ENCODE data around the gene B4GALT2.

Gene B4GALT2

DNA sequence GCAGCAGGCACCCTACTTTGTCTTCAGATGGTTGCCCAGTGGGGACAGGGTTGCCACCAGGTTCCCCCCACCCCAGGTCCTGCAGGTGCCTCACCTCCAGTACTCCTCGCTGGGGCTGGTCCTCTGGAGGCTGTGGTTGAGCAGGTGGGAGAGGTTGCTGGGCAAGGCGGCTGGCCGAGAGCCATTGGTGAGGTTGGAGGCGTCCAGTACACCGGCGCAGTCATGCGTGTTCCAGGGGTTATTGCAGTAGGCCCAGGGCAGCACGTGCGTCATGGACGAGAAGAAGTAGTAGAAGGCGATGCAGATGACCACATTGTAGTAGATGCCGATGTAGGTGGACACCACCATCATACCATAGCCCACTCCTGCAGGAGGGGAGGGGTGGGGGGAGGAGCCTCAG is 29.2 kb downstream of the B4GALT2 start:
- DNase-seq = no peak

DNA sequence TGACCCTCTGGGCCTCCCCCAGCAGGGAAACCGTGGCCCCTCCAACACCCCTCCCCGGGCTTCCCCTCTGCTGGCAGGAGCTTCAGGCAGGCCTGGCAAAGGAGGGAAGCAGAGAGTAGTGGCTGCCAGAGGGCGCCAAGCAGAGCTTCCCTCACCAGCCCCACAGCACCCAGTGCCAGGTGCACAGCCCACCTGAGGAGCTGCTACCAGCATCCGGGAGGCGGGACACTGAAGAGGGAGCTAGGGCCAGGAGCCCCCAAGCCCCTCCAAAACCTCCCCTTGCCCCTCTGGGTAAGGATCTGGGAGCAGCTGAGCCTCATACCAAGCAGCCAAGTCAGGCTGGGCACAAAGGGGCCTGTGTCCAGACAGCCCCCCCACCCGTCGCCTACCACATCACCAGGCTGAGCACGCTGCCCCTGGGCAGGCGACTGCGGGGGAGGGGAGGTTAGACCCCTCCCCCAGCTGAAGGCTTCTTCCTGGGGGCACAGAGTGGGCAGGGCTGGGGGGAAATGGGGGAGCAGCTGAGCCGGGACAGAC is 32.0 kb downstream of the B4GALT2 start:
- DNase-seq = no peak

DNA sequence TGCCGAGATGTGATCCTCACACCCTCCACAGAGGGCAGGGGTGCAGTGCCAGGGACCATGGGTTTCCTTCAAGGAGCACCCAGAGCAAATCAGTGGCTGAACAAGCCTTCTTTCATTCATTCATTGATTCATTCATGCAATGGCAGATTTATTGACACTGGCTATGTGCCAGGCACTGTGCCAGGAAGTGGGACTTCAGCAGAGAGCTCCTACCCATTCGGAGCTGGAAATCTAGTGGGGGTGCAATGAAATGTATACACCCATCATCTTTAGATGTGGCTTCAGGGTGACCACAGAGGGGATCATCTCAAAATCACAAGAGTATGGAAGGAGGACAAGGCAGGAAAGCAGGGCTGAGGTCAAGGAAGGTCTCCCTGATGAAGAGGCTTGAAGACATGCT is 33.4 kb downstream of the B4GALT2 start:
- DNase-seq = no peak

- no peak for DNase-seq
Observed at GRCh38 chr1:44012941-44013609, 34.1 kb downstream of the B4GALT2 start.

- DNase-seq = no peak
Observed at GRCh38 chr1:44013949-44014348, 34.9 kb downstream of the B4GALT2 start.

DNA sequence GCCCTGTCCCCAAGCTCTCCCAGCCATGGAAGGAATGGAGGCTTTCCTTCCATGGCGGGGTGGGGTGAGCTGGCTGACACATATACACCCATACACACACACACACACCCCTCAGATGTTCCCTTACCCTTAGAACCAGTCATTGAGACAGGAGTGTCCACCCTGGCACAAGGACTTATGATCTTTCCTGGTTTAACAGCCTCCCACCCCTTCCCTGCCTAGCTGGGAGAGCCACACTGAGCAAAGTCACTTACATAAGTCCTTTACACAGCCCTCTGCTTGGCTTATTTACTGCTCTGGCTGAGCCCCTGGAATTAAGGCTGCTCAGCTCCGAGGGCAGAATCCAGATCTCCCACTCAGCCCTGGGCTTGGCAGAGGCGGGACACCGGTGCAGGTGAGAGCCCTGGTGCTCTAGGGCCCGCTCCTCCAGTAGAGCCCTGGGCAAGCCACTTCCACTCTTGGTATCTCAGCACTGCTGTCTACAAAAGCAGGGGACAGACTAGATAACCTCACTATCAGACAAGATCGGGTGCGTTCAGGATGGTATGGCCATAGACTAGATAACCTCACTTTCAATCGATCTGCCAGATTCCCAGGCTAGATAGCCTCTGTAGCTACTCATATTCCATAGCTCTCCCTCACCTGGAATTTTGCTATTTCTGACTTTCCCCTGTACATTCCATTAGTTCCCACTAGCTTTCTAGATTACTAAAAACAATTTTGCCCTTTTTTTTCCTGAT is 35.5 kb downstream of the B4GALT2 start:
- no peak for DNase-seq

GRCh38 chr1:44015206-44015605 is 36.2 kb downstream of the B4GALT2 start:
- DNase-seq = no peak

DNA sequence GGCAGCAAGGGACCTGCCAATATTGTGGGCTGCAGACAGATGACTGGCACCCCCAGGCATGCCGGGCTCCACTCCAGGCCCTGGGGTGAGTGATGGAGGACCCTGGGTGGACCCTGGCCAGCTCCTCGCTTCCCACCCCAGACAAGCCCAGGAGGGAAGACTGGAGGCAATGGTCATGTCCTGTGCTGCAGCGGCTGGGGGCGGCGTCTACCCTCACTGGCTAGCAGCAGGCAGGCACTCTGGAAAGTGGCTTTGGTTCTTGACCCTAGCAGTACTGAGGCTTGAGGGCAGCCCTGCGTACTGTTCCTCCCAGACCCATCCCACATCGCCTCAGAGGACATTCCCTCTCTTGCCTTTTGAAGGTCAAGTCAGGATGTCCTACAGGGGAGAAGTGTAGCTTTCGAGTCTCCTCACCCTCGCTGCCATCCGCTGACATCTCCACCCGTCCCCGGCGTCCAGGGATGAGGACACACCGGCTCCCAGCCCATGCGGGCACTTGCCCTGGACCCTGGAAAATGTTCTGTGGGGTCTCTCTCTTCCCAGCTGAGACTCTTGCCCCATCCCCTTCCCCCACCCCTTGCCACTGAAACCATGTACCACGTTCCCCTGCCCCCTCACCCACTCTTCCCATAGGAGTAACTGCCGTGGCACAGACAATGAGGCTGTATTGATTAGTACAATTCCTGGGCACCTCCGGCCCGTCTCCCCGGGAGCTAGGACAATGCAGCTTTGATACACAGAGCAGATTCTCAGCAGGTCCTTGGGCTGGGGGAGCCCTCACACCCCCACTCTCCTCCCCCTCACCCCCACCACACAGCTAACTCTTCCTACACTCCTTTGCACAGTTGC is 37.3 kb downstream of the B4GALT2 start:
- no peak for DNase-seq

- DNase-seq = no peak
Observed at GRCh38 chr1:44016890-44017400, 37.9 kb downstream of the B4GALT2 start.

DNA sequence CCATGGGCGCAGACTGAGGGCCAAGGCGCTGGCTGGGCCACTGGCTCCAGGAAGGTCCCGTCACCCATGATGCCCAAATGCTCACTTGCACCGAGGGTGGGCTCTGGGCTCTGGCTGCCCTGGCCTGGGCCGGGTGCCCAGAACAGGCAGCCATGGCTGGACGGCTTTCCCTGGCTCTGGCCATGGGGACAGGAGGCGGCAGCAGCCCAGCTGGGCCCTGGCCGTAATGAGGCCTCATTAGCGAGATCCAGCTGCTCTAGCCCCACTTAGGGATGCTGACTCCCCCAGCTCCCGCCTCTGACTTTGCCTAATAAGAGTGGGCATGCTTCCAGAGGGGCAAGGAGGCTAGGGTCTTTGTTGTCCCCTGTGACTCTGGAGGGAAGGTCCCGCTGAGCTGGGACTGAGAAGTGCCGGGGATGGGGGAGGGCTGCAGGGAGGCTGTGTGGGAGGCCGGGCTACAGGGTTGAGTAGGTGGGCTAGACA is 40.5 kb downstream of the B4GALT2 start:
- no peak for DNase-seq

GRCh38 chr1:44020464-44020863 is 41.5 kb downstream of the B4GALT2 start:
- no peak for DNase-seq

DNA sequence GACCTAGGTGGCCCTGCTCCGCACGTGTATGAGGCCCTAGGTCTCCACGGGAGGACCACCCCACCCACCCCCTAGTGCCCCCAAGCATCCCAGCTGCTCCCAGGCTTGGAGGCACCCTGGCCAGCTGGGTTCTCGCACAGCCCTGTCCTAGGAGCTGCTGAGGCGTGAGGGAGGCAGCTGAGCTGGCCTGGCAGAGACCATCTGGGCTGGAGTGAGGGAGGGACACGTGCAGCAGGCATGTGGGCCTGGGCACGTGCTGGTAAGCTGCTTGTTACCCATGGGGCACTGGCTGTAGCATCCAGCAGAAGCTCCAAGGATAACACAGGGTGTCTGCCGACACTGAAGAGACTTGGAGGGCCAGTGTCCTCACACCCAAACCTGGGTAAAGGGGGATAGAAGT is 42.1 kb downstream of the B4GALT2 start:
- no peak for DNase-seq

DNA sequence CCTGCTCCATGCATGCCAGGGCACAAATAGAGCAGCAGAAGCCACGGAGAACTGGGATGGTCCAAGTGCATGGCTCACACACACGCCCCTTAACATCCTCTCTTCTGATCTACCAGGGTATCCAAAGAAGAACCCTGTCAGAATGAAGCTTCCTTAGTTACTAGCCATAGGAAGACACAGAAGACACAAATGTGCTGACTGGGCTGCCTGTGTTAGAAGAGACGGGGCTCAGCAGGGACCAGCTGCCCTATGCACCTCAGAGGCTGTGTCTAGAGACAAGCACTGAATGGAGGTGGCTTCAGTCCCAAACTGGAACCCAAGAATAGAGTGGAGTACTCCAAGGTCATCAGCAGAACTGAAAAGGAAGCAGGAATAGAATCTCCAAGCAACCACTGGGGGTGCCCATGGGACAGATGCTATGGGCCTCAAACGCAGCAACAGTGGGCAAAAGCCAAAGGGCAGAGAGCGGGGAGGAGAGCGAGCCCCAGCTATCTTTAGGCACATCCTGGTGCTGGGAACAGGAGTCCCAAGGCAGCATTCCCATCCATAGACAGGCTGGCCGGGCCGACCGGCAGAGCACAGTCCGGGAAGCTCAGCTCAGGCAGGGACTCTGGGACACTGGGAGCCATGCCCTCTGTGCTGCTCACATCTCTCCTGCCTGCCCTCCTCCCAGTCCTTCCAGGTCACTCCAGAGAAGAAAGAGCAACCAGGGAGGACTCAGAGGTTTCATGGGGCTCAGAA is 42.7 kb downstream of the B4GALT2 start:
- no peak for DNase-seq

DNA sequence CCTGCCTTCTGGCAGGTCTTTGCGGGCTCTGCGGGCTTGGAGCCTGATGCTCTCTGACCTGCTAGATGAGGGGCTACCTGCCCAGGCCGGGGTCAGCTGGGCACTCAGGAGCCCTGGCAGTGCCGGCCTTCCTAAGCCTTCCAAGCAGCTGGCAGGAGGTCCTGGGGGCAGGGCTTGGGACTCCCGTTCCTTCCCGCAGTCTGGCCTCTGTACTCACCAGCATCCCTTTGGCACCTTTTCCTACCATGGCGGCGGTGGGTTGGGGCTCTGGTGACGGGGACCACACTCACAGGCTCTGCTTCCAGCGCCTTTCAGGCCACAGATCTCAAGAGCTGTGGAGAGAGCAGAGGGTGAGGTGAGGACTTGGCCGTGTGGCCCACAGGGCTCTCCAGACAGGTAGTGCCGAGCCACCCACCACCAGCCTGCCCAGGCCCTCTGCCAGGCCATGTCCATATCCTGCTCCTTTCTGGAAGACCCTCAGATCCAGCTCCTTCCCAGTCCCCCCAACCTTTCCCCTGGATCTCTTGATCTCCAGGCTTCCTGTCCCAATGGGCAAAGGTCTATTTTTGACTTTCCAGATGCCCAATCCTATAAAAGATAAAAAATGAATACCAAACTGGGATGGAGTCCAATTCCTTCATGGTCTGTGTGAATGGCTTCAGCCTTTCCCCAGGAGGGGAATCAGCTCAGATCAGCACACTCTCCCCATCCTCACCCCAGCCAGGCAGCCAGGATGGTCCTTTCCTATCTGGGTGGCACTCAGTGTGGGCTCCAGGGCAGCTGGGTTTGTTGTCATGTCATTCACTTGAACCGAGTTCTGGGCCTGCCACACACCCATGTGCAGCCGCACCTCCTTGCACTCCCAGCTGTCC is 45.3 kb downstream of the B4GALT2 start:
- DNase-seq = no peak

DNA sequence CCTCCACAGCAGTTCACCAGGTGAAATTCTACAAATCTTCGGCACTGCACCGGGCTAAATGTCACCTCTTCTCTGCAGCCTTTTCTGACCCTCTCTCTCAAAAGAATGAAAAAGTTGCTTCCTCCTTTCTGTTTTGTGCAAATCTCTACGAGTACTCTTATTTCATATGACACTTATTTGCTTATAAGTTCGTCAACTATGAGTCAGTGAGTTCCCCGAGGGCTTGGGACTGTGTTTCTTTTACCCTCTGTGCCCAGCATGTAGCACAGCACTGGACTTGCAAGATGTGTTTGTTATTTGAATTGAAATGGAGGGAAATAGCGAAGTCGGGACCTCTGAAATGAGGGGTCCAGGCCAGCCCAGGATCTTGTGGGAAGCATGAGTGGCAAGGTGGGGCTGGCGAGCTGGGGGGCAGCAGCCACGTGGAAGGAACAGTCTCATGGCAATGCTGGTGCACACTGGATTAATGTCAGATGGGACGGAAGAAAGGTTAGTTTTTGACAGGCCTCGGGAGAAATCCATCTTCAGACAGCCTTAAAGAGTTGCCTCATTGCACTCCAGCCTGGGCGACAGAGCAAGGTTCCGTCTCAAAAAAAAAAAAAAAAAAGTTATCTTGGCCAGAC is 46.0 kb downstream of the B4GALT2 start:
- DNase-seq = no peak

GRCh38 chr1:44025816-44026215 is 46.8 kb downstream of the B4GALT2 start:
- no peak for DNase-seq

GRCh38 chr1:44027320-44027719 is 48.3 kb downstream of the B4GALT2 start:
- no peak for DNase-seq

DNA sequence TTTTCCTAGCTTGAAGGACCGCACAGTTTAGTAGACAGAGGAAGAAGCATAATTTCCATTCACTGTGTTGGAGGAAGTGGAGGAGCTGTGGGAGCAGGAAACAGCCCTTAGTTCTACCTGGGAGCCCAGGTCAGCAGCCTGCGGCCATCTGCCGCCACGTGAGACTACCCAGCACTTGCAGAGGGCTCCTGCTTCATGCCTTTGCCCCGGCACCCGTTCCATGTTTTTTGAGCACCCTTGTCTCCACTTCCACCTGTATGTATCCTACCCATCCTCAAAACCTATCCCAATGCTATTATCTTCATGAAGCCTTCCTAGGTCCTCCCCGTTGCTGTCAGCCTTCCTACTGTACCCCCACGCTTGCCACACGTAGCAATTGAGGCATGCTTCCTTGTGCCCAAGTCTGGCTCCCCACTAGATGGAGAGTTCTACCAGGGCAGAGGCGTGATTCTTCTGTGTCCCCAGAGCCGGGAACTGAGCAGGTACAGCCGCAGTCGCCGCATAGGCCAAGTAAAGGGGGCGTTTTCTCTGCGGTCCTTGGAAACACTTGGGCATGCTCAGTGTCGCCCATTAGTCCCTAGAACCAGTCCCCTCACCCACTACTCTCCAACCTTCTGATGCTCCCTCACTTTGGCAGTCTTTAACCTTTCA is 50.4 kb downstream of the B4GALT2 start:
- no peak for DNase-seq

DNA sequence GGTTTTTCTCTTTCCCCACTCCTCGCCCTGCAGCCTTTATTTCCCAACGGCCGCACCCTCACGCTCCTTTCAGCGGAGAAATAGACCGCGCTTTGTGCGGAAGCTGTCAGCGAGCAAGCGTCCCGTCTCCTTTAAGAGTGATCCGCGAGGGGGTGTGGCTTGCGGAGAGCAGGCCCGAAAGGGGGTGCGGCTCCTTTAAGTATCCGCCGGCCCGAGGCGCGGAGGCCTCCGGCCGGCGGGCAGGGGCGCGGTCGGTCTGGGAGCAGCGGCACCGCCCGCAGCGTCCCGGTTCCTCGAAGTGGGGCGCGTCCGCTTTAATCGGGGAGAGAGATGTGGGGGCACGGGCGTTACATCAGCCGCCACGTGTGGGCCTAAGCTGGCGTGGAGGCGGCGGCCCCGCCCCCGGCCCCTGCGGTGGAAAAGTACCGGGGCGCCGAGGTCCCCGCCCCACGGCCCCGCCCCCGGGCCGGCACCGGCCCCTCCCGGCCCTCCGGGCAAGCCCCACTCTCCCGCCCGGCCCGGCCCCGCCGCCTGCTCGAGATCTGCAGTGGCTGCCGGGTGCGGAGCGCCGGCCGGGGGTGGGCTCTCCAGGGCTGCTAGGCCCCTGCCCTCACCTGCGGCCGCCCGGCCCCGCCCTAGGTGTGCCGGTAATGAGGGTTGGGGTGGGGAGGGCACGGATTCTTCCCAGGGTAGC is 51.0 kb downstream of the B4GALT2 start:
- DNase-seq = peak; percentile 85

All from T1000 (cell line).